Measurements from ENCODE around the gene RAET1G.

The RAET1G gene

DNA sequence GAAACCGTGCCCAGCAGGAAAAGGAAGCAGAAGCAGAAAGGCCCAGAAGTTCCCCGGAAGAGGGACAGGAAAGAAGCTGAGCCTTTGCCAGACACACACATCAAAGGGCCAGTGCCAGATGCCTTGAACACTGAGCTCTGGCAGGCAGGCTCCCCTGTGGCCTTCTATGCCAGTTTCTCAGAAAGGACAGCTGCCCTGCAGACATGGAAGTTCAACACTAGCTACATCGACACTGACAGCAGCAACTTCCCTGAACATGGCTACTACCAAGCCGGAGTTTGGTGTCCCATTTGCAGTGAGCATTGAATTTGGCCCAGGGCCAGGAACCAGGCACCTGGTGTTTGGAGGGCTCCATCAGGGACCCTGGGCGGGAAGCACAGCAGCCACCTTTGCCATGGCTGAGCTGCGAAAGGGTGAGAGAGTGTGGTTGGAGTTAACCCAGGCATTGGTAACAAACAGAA lies 17.0 kb downstream of the RAET1G start:
- no peak for TF ChIP-seq CTCF (IDR thresholded peaks at IDR 0.05; ENCODE audit: insufficient read depth, missing control alignments)
- DNase-seq (ENCODE audit: insufficient read length, low spot score), result no peak
- no peak for FAIRE-seq

GRCh38 chr6:149905371-149905910 lies 17.5 kb downstream of the RAET1G start:
- FAIRE-seq, result no peak
- TF ChIP-seq CTCF (IDR thresholded peaks at IDR 0.05; ENCODE audit: insufficient read depth, missing control alignments), result no peak
- no peak for DNase-seq (ENCODE audit: insufficient read length, low spot score)

DNA sequence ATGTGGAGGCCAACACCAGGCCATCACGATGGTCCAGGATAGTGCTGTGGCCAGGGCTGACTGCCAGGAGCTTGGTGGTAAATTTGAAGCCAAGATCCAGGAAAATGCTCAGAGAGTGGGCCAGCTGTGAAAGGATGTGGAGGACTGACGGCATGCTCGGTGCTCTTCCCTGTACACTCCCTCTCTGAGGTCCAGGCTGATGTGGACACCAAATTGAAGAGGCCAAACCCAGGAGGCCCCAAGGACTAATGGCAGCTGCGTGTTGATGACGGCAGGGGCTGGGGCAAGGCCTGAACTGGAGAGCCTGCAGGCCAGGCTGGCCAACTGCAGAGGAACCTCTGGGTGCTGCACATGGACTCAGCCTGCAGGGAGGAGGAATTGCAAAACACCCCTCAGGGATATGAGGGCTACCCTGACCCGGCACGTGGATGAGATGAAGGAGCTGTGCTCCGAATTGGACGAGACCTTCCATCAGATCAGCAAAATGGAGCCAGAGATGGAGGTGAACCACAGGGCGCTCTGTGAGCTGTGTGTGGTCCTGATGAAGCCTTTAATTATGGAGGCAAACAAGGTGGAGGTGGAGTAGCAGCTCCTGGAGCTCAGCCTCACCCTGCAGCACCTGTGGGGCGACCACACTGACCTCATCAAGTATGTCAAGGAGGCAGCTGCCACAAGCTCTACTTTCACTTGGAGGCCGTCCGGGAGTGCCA lies 18.1 kb downstream of the RAET1G start:
- no peak for DNase-seq (ENCODE audit: insufficient read length, low spot score)
- no peak for FAIRE-seq
- TF ChIP-seq CTCF (IDR thresholded peaks at IDR 0.05; ENCODE audit: insufficient read depth, missing control alignments), result no peak

GRCh38 chr6:149903938-149904611 lies 18.8 kb downstream of the RAET1G start:
- no peak for FAIRE-seq
- DNase-seq (ENCODE audit: insufficient read length, low spot score), result no peak
- TF ChIP-seq CTCF (IDR thresholded peaks at IDR 0.05; ENCODE audit: insufficient read depth, missing control alignments), result no peak

DNA sequence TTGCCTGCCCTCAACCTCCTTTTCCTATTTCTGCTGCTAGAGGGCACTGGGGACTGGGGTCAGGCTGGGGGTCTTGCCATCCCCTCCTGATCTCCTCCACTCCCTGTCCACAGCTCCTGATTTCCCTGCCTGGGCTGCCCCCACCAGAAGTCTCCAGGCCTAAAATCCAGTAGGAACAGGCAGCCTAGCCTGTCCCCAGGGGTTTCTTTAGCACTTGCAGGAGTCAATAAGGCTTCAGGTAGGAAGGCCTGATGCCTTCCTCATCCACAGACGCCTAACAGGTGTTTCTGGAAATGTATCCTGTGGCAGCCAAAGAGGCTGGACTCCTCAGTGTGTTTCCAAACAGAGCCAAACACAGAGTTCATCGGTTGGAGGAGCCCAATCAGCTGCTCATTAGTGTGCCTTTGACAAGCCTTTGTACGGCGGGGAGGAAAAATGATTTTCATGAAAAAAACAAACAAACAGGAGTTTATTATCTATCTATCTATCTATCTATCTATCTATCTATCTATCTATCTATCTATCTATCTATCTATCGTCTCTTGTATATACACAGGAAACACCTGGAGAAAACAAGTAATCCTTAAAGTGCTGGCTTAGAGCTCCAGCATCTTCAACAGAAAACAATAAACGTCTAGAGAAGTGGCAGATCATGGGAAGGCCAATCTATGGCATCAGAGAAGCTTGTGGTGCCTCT lies 21.3 kb downstream of the RAET1G start:
- TF ChIP-seq CTCF (IDR thresholded peaks at IDR 0.05; ENCODE audit: insufficient read depth, missing control alignments), result no peak
- FAIRE-seq (no peak), DNase-seq (ENCODE audit: insufficient read length, low spot score) (no peak)

- no peak for TF ChIP-seq CTCF (IDR thresholded peaks at IDR 0.05; ENCODE audit: insufficient read depth, missing control alignments)
- no peak for FAIRE-seq
- DNase-seq (ENCODE audit: insufficient read length, low spot score), result no peak
These were observed 22.1 kb downstream of the RAET1G start for GRCh38 chr6:149900620-149901443.
